OCI-LY1 (cell line): ENCODE measurements around the gene DUS2.

Experiments
- EZH2 ChIP-seq: fragments of 200-600 bp; sonication (generic), shearing (Covaris generic); IDR thresholded peaks from 2 replicates; pipeline ENCODE4 v1.8.0; 2017; ENCODE audit warnings: borderline replicate concordance, mixed run types, mild to moderate bottlenecking, antibody characterized with exemption, low read length, moderate library complexity, mixed read lengths
- TF ChIP-seq, protein P1 (sequence below): fragments of 200-600 bp; sonication (generic), shearing (Covaris generic); IDR thresholded peaks from 2 replicates; pipeline ENCODE4 v1.5.1; 2017; ENCODE audit warnings: mild to moderate bottlenecking, antibody characterized with exemption, low read length, moderate library complexity, mixed read lengths

DNA sequence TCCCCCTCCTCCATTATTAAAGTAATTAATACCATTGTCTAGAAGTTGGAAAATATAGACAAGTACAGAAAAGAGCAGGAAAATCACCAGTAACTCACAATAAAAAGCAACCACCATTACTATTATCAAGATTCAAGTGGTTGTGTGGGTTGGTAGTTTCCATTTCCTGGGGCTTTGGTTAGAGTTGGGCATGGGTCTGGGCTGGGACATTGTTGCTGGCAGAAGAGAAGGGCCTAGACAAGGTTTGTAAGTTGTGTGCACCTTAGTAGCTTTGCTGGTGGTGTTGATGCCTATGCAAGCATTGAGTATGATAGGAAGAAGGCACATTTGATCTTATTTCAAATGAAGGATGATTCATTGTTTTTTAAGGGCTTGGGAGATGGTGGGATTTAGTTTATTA lies 36.7 kb downstream of the DUS2 start:
- TF ChIP-seq, protein P1, sequence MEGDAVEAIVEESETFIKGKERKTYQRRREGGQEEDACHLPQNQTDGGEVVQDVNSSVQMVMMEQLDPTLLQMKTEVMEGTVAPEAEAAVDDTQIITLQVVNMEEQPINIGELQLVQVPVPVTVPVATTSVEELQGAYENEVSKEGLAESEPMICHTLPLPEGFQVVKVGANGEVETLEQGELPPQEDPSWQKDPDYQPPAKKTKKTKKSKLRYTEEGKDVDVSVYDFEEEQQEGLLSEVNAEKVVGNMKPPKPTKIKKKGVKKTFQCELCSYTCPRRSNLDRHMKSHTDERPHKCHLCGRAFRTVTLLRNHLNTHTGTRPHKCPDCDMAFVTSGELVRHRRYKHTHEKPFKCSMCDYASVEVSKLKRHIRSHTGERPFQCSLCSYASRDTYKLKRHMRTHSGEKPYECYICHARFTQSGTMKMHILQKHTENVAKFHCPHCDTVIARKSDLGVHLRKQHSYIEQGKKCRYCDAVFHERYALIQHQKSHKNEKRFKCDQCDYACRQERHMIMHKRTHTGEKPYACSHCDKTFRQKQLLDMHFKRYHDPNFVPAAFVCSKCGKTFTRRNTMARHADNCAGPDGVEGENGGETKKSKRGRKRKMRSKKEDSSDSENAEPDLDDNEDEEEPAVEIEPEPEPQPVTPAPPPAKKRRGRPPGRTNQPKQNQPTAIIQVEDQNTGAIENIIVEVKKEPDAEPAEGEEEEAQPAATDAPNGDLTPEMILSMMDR: no peak
- no peak for TF ChIP-seq EZH2
